HG03521 (cell line): Measurements from ENCODE around the gene RAB28.

Experiments used
- ATAC-seq: cut with Tn5 transposase; IDR thresholded peaks from one replicate; pipeline ENCODE4 v1.9.1; 2021; ENCODE audit warnings: mild to moderate bottlenecking, moderate library complexity; ENCODE audit not compliant: unreplicated experiment

RAB28 gene

DNA sequence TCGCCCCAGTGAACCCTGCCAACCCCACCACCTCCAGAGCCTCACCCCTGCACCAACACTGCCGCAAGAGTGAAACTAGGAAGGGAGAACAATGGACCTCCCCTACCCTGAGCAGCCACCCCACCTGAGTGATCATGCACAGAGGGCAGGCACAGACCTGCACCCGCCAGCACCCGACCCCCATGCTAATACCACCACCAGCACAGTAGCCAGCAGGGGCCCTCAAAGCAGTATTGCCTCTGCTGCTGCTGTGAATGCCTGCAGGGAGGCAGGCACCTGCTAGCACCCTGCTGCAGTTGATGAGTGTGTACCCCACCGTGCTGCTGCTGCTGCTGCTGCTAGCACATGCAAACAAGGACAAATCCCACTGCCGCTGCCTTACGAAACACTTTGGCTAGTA is 100.1 kb downstream of the RAB28 start:
- no peak for ATAC-seq

DNA sequence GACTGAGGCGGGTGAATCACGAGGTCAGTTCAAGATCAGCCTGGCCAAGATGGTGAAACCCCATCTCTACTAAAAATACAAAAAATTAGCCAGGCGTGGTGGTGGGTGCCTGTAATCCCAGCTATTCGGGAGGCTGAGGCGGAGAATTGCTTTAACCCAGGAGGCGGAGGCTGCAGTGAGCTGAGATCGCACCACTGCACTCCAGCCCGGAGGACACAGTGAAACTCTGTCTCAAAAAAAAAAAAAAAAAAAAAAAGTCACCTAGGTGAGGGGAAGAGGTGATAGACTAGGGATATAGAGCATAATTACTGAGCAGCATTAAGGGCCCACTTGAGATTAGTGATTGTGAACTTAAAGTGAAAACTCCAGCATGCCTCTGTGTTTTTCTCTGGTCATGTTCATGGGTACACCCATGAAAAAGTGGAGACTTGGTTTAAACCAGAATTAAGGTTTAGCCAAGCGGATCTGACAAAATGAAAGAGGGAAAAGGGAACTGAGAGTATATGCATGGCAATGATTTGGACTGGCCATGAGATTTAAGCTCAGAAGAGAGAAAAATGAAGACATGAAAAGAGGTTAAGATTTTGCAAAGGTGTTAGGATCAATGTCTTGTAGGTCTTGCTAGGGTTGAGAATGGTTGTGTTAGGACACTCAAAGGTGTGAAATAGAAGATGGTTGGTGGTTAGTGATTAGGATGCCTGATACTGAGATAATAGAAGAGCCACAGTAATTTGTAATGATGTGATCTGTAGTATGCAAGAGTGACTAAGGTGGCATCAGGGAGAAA is 105.0 kb downstream of the RAB28 start:
- ATAC-seq = no peak

DNA sequence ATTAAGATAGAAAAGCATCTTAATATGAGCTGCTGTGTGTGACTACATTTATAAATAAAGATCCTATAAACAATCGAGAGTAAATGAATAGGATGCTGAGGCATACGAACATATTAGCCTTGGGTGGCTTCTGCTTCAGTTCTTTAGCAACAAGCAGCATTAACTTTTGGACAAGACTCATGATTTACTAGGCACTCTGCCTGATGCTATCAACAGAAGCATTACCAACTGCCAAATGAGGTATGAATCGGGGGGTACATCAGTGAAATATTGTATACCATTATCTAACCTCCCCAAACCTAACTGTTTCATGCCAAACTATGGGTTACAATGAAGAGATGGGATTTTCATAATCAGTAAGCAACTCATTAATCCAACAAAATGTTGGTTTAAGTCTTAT is 113.1 kb downstream of the RAB28 start:
- ATAC-seq = no peak

DNA sequence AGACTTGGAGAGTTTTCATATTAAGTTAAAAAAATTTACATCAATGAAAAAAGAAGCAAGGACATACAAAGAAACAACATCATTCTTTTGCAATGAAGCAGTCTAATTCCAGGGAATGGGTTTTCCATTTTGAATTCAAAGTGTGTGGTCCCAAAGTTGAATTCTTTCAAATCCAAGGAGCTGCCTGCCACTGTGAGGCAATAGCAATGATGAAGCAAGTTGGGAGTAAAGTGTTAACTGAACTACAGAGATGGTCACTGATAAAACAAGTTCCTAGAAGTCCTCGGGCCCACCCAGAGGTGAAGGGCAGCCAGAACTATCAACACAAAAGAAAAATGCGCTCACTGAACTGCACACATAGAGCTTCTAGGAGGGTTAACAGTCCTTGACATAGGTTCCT is 115.9 kb downstream of the RAB28 start:
- ATAC-seq = no peak

DNA sequence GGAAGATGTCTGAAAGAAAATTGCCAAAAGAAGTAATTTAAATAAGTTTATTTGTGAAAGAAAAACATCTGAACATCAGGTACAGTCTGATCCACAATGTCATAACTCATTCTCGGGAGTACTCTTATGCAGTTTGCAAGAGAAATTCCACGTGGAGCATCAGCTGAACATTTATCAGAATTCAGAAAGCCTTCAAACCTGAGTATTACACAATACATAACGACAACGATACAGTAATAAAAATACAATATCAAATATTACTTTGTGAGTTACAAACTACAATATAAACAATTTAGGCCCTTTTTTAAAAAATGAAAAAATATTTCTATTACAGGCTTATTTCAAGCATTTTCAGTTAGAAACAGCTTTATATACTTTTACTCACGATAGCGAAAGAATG is 116.4 kb downstream of the RAB28 start:
- no peak for ATAC-seq

DNA sequence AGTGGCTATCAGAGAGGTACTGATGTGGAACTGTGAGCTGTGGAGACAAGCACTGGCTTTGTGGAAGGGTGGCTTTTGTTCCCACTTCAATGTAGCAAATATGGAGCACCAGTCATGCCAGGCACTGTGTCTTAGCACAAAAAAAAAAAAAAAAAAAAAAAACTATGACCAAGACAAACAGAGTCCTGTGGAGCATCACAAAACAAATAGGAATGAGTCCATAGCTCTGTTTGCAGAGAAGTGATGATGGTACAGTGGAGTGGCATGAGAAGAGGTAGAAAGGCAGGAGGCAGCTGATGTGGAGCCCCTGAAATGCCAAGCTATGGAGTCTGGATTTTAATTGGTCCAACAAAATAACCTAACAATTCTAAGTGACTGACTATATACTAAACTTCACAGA is 116.9 kb downstream of the RAB28 start:
- ATAC-seq = no peak

DNA sequence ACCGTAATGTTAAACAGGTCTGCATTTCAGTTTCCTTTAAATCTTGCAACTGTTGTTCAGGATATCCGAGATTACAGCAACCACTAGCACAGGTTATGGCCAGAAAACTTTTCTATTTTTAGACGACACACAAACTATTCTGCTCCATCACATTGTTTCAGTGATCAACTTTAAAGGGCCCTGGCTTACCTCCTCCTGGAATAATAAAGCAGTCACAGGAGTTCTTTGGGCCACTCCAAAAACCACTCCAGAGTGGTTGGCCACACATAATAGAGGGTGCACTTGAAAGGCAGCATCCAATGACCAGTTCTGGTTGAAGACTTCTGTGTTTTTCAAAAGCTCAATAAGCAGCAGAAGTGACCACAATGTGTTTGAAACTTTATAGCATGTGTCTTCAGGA is 118.9 kb downstream of the RAB28 start:
- no peak for ATAC-seq

DNA sequence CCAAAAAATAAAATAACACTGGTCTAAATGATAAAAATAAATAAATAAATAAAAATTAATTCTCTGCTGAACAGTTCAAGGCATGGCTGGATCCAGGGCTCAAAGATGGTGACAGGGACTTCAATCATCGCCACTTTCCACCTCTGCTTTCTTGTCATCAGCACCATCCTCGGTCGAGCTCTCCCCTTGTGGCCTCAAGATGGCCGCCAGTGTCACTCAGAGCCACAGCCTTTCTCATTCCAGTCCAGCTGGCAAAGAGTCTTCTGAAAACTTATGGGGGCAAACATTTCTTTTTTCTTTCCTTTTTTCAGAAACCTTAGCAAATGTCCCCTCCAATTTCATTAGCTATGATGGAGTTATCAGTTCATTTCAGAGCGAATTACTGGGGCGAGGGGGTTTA is 119.5 kb downstream of the RAB28 start:
- no peak for ATAC-seq

DNA sequence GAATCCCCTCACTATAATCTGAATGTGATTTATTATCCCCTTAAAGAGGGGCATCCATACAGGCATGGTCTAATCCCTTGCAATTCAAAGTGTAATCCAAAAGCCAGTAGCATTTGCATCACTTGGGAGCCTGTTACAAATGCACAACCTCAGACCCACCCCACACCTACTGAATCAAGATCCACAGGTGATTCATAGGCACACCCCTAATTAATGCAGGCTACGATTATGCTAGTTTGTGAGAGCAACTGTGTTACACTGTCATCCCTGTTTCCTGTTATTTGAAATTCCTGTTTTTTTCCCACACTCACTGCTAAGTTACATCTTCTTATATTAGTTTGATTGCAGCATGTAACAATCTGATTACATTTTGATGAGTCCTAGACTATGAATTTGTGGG is 120.0 kb downstream of the RAB28 start:
- ATAC-seq = no peak

DNA sequence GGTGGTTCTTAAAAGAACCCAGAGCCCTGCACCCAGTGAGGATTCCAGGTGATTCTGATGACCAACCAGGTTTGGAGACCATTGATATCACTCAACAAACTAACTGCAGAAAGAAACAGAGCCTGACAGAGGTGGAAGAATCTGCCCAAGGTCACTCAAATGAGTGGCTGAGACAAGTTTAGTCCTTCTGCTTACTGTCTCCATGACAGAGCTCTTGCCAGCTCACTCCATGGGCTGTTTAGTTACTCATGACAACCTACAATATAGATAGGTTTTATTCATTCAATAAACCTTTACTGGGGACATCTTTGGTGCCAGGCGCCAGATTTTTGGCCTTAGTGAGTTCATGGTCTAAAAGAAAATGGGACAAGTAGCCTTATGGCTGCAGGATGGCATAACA is 124.3 kb downstream of the RAB28 start:
- no peak for ATAC-seq

DNA sequence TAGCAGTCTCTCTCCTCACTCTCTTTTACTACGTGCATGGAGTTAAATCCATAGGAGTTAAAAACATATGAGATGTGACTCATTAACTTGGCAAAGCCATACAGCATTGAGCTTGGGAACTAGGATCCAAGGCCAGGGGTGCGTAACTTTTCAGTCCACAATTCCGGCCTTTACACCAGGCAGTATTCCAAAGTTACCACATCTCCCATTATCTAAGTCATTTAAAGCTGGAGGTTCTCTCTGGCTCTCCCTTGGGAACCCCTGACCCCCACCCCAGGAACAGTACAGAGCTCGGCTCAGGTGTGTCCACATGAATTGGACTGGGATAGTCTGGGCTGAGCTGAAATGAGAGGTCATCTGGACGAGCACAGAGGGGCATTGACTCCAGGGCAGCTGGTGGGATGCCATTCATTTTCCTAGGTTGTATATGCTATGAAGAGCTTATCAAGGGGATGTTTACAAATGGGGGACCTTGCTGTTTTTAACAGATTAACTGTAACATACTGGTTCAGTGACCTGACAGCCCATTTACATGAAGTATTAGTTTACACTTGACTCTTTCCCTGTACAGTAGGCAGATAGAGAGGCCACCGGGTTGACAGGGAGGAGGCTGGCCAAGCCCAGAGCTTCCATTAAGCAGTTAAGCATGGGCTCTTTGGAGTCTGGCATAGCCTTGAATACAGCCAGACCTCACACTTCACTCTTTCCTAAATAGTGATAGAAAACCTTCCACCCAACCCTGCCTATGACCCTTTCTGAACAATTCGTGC is 128.8 kb downstream of the RAB28 start:
- ATAC-seq = no peak

DNA sequence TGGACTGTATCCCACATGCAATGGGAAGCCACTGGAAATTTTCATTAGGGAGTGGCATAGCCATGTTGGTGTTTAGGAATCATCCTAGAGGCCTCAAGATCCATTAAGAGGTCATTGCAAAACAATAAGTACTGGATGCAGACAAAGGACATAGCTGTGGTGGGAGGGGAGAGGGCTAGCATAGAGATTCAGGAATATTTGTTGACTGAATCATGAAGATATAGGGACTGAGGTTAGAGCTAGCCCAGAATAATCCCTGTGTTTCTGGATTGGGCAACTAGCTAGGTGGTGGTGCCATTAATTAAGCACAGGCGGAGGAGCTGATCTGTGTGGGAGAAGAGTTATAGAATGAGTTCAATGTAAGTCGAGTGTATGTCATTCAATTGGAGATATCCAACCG is 135.0 kb downstream of the RAB28 start:
- ATAC-seq = no peak

DNA sequence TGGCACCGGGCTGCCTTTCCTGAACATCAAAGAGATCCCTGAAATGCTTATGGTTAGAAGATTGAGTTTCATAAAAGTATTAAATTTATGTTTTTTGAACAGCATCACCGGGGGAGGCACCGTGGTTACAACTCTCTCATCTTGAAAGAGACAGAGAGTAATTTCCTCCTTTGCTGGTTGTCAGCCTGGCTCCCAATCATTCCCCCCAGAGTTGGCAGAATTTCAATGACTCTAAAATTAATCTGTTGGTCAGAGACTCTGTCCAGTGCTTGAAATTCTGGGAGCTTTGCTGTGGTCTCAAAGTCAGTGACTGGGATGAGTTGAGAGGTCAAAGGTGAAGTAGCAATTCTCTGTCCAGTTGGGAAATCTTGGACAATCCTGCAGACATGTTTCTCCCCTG is 135.9 kb downstream of the RAB28 start:
- ATAC-seq = no peak

DNA sequence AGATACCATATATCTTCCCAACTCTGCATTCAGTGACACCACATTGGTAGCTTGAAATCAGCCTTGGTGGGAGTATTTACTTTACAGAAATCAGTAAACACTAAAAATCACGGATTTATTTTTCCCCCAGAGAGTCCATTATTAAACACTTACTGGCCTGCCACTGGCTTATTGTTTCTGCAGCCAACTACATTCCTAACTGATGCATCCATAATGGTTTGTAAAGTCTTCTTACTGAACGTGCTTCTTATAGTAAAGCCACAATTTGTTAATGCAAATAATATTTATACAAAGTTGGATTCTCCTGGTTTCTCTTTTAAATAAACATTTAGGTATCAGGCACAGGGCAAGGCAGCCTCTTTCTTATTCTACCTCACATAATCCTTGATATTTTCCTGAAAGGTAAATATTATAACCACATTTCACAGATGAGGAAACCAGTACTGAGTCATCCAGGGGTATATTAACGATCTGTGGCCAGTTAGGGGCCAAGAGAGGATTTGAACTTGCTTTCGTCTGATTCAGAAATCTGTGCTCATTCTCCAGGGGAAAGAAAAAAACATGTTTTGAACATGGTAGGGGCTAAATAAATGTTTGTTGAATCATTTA is 136.5 kb downstream of the RAB28 start:
- ATAC-seq = no peak

DNA sequence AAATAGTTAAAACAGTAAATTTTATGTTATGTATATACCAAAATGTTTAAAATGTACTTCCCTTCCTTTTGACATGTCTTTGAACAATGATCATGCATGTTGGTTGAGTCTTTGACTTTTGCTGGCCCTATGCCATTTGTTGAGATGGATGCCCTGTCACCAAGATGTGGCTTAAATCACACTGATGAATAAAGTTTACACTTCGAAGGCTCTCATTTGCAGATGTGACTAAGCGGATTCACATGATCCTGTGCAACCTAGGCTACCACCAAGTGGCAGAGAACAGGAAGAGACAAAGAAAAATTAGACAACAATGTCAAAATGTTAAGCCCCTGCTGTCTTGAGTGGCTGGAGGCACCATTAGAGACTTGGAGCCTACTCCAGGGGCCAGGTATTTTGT is 139.9 kb downstream of the RAB28 start:
- ATAC-seq = no peak

DNA sequence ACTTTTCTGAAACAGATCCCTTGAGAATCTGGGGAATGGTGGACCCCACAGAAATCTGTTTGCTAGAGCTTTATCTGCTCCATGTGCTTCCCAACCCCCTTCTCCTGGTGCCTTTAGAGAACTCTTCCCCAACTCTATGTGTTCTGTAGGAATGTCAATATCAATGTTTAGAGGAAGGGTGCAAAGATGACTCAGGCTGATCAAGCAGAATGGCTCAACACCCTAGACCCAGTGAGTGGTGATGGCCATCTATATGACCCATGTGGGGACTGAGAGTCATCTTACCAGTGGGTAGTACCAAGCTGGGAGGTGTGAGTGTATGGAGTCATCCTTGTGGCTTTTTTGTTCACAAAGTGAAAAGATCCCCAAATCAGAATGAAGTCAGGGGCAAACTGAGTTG is 143.5 kb downstream of the RAB28 start:
- no peak for ATAC-seq

DNA sequence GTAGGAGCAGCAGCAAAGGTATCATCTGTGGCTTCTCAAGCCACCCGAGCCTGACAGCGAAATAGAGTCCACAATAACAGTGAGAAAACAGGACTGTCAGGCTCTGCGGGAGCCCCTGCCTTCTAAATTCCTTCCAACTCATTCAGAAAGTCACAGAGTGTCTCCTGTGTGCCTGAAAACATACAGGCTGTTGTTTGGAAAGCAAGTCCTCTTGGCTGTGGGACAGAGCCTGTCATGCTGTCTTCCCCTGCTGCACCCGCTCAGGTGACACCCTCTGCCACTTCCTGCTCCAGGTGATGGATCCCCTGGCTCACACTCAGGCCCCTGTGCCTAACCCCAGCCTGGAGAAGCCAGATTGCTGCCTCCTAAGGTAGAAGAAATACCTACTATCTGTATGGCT is 152.3 kb downstream of the RAB28 start:
- no peak for ATAC-seq

DNA sequence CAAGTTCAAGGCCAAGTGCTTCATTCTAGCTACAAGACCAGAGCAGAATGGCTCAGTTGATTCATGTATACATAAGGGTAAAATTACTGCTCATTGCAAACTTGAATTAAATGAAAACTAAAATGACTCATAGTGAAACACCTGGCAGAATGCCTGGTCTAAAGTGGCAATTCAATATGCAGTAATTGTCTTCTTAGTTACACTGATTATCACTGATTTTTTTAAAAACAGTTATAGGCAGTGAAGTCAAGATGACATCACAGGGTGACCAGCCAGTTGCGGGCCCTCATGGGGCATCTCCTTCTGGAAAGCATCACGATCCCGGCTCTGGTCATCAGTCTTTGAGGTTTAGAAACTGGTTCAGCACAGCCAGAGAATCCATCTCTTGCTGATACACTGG is 154.2 kb downstream of the RAB28 start:
- no peak for ATAC-seq

DNA sequence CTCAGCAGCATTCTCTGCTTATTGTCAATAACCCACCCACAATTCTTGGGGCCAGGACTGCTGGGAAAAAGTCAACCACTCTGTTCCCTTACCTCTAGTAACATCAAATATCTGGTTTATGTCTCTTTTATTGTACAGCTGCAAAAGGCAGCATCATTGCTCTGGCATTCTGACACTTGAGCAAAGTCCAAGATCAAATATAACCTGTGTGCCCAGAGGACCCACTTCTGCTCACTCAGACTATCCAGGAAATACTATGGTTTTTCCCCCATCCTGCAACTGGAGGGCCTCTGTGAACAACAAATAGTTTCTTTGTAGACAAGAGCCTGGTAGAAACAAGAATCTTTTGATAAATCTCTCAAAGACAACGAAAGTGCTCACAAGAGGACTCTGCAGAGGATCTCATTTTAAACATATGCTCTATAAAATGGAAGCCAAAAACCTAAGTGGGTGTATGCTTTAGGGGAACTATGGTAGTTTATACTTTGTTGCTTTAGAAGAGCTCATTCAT is 154.7 kb downstream of the RAB28 start:
- ATAC-seq = no peak

DNA sequence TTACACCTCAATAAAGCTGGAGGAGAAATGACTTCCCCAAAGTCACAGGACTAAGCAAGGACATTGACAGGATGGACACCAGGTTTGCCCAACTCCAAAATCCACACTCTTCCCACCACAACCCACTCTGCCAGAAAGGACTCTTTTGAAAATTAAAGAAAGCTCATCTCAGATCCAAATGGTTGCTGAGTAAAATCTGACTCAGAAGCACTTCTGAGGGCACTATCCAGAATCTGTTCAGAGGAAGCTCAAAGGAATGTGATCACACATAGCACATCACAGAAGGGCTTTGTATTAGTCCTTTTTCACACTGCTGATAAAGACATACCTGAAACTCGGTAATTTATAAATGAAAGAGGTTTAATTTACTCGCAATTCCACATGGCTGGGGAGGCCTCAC is 155.5 kb downstream of the RAB28 start:
- ATAC-seq = no peak

DNA sequence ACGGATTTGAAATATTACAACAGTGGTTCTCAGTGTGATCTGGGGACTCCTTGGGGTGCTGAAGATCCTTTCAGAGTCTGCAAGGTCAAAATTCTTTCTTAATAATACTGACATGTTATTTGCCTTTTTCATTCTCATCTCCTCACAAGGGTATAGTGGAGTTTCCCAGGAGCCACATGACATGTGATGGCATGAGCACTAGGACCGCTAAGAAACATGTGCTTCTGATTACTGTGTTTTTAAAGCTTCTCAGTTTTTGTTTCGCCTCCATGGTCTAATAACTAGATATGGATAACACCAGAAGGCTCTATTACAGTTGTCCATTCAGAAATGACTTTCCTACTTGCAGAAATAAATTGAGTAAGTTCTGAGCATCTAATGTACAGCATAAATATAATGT is 156.1 kb downstream of the RAB28 start:
- no peak for ATAC-seq

DNA sequence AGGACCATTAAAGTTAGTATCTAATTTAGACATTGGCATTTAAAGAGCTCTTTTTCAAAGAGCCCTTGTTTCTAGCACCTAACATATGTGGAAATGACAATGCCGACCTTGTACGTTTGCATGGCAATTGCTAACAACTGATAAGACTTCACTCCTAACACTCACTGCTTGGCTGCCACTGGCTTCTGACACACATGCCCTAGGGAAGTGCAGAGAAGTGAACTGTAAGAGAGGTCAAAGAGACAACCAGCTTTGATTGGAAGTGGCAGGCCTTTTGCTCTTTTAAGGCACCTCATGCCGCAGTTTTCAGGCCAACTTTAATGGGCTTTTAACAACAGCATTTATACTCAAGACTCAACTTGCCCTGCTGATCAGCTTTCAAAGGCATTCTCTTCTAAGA is 158.4 kb downstream of the RAB28 start:
- no peak for ATAC-seq
